ENCODE results near the gene LPCAT1. TPM values are rescaled to one million over a fixed set of nuclear protein-coding genes. Genes with fewer than 3 reads are reported as not detected.
A peak's percentile ranks its signal among the peaks of the same experiment; 100 is the strongest.

LPCAT1 gene
- total and polyA plus RNA-seq, 2 of the 13 experiments (the other 11 are each of a cell fraction or from before 2014, with no cell fraction given), result 29.8 to 90.6 TPM

DNA sequence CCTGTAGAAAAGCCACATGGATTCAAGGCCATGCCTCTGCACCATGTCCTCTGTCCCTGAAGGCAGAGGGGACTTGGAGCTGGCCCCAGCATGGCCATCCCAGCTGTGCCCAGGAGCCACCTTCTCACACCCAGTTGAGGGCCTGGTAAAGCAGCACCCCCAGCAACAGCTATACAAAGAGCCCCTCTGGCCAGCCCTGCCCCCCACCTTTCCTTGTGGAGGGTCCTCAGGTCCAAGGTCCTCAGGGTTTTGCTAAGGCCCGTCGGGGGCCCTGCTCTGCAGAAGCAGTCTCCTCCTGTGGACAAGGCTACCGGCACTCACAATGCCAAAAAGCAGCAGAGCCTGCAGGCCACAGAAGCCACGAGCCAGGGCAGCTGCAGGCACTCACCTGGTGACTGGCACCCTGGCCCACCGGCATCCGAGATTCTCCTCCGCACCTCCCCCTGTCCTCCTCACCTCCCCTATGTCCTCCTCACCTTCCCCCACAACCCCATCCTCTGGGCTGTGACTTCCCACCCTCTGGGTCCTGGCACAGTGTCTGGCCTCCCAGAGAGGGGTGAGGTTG, 39.9 kb upstream of the LPCAT1 start:
- Histone ChIP-seq H2AFZ (ENCODE audit: low read length) (no peak overlapping the region), H3K9ac (ENCODE audit: insufficient read depth, low read depth, low read length) (peak overlapping the region; percentile 37), H3K4me3 (replicated peaks in 1 of 3; ENCODE audit: insufficient read depth in 1 of 3, low read depth in 2 of 3, low read length in 3 of 3) (peak overlapping the region in 2 of 3 experiments; percentile 33 to 64; a peak in 3 of 6 replicates), H4K20me1 (ENCODE audit: insufficient read depth, low read length) (no peaks in the 10 kb centered on the region), H3K27me3 (ENCODE audit: control insufficient read depth in 1 of 2, insufficient read depth in 2 of 2, low read length in 2 of 2) (no peaks in the 10 kb centered on the region), H3K4me2 (ENCODE audit: low read depth, low read length) (peak overlapping the region; percentile 81), H3K9me3 (ENCODE audit: low read length) (no peaks in the 10 kb centered on the region), H3K4me1 (ENCODE audit: insufficient read depth, low read length) (peaks cover 76% of the 10 kb centered on the region), H3K27ac (ENCODE audit: extremely low read length, insufficient read depth, low read length) (peak overlapping the region; percentile 93), H3K36me3 (replicated peaks in 1 of 2; ENCODE audit: control insufficient read depth in 1 of 2, insufficient read depth in 2 of 2, low read length in 2 of 2) (no peaks in the 10 kb centered on the region; a peak in 1 of 5 replicates), H3K79me2 (ENCODE audit: insufficient read depth, low read length) (no peaks in the 10 kb centered on the region)
- BruUV-seq (replicated peaks), result no TSS peak
- ChIA-PET POLR2A (interaction anchor here (1.0 to 4.1 kb wide), 3 partner anchors 9 to 40 kb away, joined by 3 to 68 read pairs (median 11); partner anchors contain the start of gene LPCAT1), CTCF (ENCODE audit: low intra/inter-chr PET ratio, low total read pairs) (interaction anchor here (1.1 kb wide), 1 partner anchor 8 kb away, joined by 3 read pairs; no protein-coding TSS in a partner anchor)
- WGBS (ENCODE audit: low lambda C conversion rate), result 65% methylated on average over 4 of the region's 7 CpGs
- FAIRE-seq (no peak), ATAC-seq (peak; percentile 10), DNase-seq (ENCODE audit: low spot score) (no peak)
- intact Hi-C loops (cut with micrococcal nuclease; ENCODE audit: unreplicated experiment) (no loop called here), in situ Hi-C loops (cut with HindIII; ENCODE audit: extremely low pct_ligation_motif_present, low pct_unique_long_range_greater_than_20kb) (loop anchor here (5.0 kb wide), 1 partner anchor 41 kb away; the partner anchor contains the start of gene LPCAT1)
- TF ChIP-seq SP1 (IDR thresholded peaks at IDR 0.05), result no peak
- TF ChIP-seq SP1 (CRISPR knock-in tag; IDR thresholded peaks at IDR 0.05), result no peak
- no peak for TF ChIP-seq CENPT (CRISPR knock-in tag; IDR thresholded peaks at IDR 0.05; ENCODE audit: low read depth)
- no peak for TF ChIP-seq ZFP41 (CRISPR knock-in tag; IDR thresholded peaks at IDR 0.05; ENCODE audit: borderline replicate concordance)
- no peak for TF ChIP-seq NFATC3 (CRISPR knock-in tag; IDR thresholded peaks at IDR 0.05)
- no peak for TF ChIP-seq NR1H2 (CRISPR knock-in tag; IDR thresholded peaks at IDR 0.05; ENCODE audit: borderline replicate concordance, low read depth)
- no peak for TF ChIP-seq ZNF652 (CRISPR knock-in tag; IDR thresholded peaks at IDR 0.05; ENCODE audit: borderline replicate concordance, low read depth)
- TF ChIP-seq PAF1 (CRISPR knock-in tag; IDR thresholded peaks at IDR 0.05), result no peak
- TF ChIP-seq IRF9 (CRISPR knock-in tag; IDR thresholded peaks at IDR 0.05; ENCODE audit: borderline replicate concordance), result no peak
- no peak for TF ChIP-seq TRIM24 (CRISPR knock-in tag; IDR thresholded peaks at IDR 0.05)
- TF ChIP-seq DNMT3B (CRISPR knock-in tag; conservative IDR thresholded peaks at IDR 0.05), result no peak
- no peak for TF ChIP-seq NR3C1 (CRISPR knock-in tag; IDR thresholded peaks at IDR 0.05)
- TF ChIP-seq, protein P1, sequence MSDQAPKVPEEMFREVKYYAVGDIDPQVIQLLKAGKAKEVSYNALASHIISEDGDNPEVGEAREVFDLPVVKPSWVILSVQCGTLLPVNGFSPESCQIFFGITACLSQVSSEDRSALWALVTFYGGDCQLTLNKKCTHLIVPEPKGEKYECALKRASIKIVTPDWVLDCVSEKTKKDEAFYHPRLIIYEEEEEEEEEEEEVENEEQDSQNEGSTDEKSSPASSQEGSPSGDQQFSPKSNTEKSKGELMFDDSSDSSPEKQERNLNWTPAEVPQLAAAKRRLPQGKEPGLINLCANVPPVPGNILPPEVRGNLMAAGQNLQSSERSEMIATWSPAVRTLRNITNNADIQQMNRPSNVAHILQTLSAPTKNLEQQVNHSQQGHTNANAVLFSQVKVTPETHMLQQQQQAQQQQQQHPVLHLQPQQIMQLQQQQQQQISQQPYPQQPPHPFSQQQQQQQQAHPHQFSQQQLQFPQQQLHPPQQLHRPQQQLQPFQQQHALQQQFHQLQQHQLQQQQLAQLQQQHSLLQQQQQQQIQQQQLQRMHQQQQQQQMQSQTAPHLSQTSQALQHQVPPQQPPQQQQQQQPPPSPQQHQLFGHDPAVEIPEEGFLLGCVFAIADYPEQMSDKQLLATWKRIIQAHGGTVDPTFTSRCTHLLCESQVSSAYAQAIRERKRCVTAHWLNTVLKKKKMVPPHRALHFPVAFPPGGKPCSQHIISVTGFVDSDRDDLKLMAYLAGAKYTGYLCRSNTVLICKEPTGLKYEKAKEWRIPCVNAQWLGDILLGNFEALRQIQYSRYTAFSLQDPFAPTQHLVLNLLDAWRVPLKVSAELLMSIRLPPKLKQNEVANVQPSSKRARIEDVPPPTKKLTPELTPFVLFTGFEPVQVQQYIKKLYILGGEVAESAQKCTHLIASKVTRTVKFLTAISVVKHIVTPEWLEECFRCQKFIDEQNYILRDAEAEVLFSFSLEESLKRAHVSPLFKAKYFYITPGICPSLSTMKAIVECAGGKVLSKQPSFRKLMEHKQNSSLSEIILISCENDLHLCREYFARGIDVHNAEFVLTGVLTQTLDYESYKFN (CRISPR knock-in tag; conservative IDR thresholded peaks at IDR 0.05), result no peak
- 0 out of 2 replicates have a peak, but pooled peaks have one; percentile 8 for TF ChIP-seq ZBTB20 (CRISPR knock-in tag; IDR thresholded peaks at IDR 0.05; ENCODE audit: borderline replicate concordance, low read depth)
- TF ChIP-seq ZNF556 (CRISPR knock-in tag; IDR thresholded peaks at IDR 0.05; ENCODE audit: borderline replicate concordance), result no peak
- no peak for TF ChIP-seq ZNF253 (CRISPR knock-in tag; IDR thresholded peaks at IDR 0.05; ENCODE audit: borderline replicate concordance)
- TF ChIP-seq GABPB1 (CRISPR knock-in tag; IDR thresholded peaks at IDR 0.05), result no peak
- TF ChIP-seq PCBP1 (IDR thresholded peaks at IDR 0.05; ENCODE audit: borderline replicate concordance, low read depth, low read length), result no peak
- peak; percentile 24; the same call in 1 of the 2 replicates for TF ChIP-seq MAFF (IDR thresholded peaks at IDR 0.05; ENCODE audit: low read depth, low read length)
- TF ChIP-seq ZNF879 (CRISPR knock-in tag; IDR thresholded peaks at IDR 0.05), result no peak
- no peak for TF ChIP-seq NFIB (CRISPR knock-in tag; IDR thresholded peaks at IDR 0.05; ENCODE audit: borderline replicate concordance)
- TF ChIP-seq DMAP1 (CRISPR knock-in tag; IDR thresholded peaks at IDR 0.05), result no peak

Measured in HepG2 (cell line).